Stomach (tissue), 9 donors: ENCODE results near the gene BIRC6. TPM values are rescaled to one million over a fixed set of nuclear protein-coding genes. Genes with fewer than 3 reads are reported as not detected.

ENCODE experiments used
- DNase-seq, 2 donors: peaks; one replicate each; pipeline versions ENCODE4 v3.0.0 to v3.0.0-alpha.2; 2013 to 2019
- H3K27ac ChIP-seq, 5 donors: fragments of 200-600 bp in 4 of 5; sonication (generic) in 4 of 5; one replicate each; pipeline ENCODE4 v1.5.1; 2013 to 2019; ENCODE audit warnings: mild to moderate bottlenecking in 1 of 5, moderate library complexity in 1 of 5
- H3K27me3 ChIP-seq, 3 donors: fragments of 200-600 bp; sonication (generic); one replicate each; pipeline ENCODE4 v1.5.1; 2017 to 2019; ENCODE audit warnings: mixed run types in 1 of 3
- H3K36me3 ChIP-seq, 4 donors: fragments of 200-600 bp; sonication (generic); 1 replicate in 3 of 4; 2 replicates in 1 of 4; pipeline ENCODE4 v1.5.1; 2016 to 2019
- H3K4me1 ChIP-seq, 4 donors: fragments of 200-600 bp; sonication (generic); one replicate each; pipeline ENCODE4 v1.5.1; 2016 to 2019
- H3K4me3 ChIP-seq, 4 donors: fragments of 200-600 bp; sonication (generic) in 3 of 4; one replicate each; pipeline ENCODE4 v1.5.1; 2016 to 2019; ENCODE audit warnings: mild to moderate bottlenecking in 1 of 4
- H3K9me3 ChIP-seq, 4 donors: fragments of 200-600 bp; sonication (generic); one replicate each; pipeline ENCODE4 v1.5.1; 2016 to 2019
- EP300 ChIP-seq: sonication (generic); formaldehyde crosslinking; IDR thresholded peaks from one replicate; pipeline ENCODE4 v1.6.1; 2017; ENCODE audit warnings: antibody characterized with exemption
- POLR2A ChIP-seq, 4 donors: fragments of 450-650 bp; IDR thresholded peaks; one replicate each; pipeline ENCODE4 v1.6.1; 2016; ENCODE audit warnings: antibody characterized with exemption in 4 of 4, control low read depth in 2 of 4, mild to moderate bottlenecking in 1 of 4, moderate library complexity in 1 of 4
- POLR2AphosphoS5 ChIP-seq, 3 donors: sonication (generic); formaldehyde crosslinking; IDR thresholded peaks; one replicate each; pipeline ENCODE4 v1.6.1; 2016; ENCODE audit warnings: antibody characterized with exemption in 3 of 3
- WGBS, 5 donors: extraction: QIAGEN DNeasy Blood & Tissue Kit in 3 of 5; methylation state at CpG; one replicate each; pipeline versions ENCODE4 v1.1.5 to v1.1.7; 2013 to 2018; 5-methylcytosine and 5-hydroxymethylcytosine counted together
- intact Hi-C: fragments of 100-400 bp; cut with DNase I; formaldehyde crosslinking; loops from one replicate; pipeline ENCODE4 v1.15.1; 2023; ENCODE audit warnings: low total_unique reads
- polyA plus RNA-seq, 3 donors: library from polyadenylated mRNA; stranded (reverse); fragments of 200-250 nt; gene quantifications; one replicate each; pipeline ENCODE4 v1.2.3, GENCODE V29; 2013
- total RNA-seq, 5 donors: library from RNA; depleted of rRNA; stranded (reverse); fragments of >200 nt; gene quantifications; one replicate each; pipeline versions ENCODE4 v1.1.0 to v1.2.3, GENCODE V29; 2014 to 2016
- TF ChIP-seq, protein P1 (sequence below), 7 experiments: fragments of 450-650 bp in 4 of 7; fragments of 200-600 bp in 3 of 7; sonication (generic) in 3 of 7; IDR thresholded peaks; one replicate each; pipeline ENCODE4 v1.5.1; 2016 to 2019; ENCODE audit warnings: antibody characterized with exemption in 7 of 7, control low read depth in 2 of 7, mild to moderate bottlenecking in 1 of 7
- donor health status: healthy with polysubstance abuse.
- donor health status: Bipolar disorder and iron deficiency.
- donor health status: healthy.

BIRC6 gene
- total and polyA plus RNA-seq, 8 donors, result 7.7 to 361 (median 68.2) TPM

GRCh38 chr2:32422133-32422532, 65.3 kb downstream of the BIRC6 start:
- DNase-seq, result no peak
- intact Hi-C loops, result no loop called here

GRCh38 chr2:32423536-32423935, 66.7 kb downstream of the BIRC6 start:
- peaks cover 0 to 4% (median 0%) of the 10 kb centered on the region in 4 donors for H3K36me3 ChIP-seq
- H3K27ac ChIP-seq, result no peak overlapping the region
- no peak for DNase-seq
- H3K9me3 ChIP-seq, result no peaks in the 10 kb centered on the region
- TF ChIP-seq, protein P1, sequence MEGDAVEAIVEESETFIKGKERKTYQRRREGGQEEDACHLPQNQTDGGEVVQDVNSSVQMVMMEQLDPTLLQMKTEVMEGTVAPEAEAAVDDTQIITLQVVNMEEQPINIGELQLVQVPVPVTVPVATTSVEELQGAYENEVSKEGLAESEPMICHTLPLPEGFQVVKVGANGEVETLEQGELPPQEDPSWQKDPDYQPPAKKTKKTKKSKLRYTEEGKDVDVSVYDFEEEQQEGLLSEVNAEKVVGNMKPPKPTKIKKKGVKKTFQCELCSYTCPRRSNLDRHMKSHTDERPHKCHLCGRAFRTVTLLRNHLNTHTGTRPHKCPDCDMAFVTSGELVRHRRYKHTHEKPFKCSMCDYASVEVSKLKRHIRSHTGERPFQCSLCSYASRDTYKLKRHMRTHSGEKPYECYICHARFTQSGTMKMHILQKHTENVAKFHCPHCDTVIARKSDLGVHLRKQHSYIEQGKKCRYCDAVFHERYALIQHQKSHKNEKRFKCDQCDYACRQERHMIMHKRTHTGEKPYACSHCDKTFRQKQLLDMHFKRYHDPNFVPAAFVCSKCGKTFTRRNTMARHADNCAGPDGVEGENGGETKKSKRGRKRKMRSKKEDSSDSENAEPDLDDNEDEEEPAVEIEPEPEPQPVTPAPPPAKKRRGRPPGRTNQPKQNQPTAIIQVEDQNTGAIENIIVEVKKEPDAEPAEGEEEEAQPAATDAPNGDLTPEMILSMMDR (IDR thresholded peaks at IDR 0.05), result no peak
- TF ChIP-seq POLR2A (IDR thresholded peaks at IDR 0.05), result no peak
- TF ChIP-seq POLR2AphosphoS5 (IDR thresholded peaks at IDR 0.05), result no peak
- H3K27me3 ChIP-seq, result no peaks in the 10 kb centered on the region
- peaks cover 7 to 71% (median 37%) of the 10 kb centered on the region in 4 donors for H3K4me1 ChIP-seq
- no peak overlapping the region for H3K4me3 ChIP-seq
- intact Hi-C loops, result no loop called here

More at GRCh38 chr2:32422133-32422532, 65.3 kb downstream of the BIRC6 start:
- peaks cover 0 to 57% (median 26%) of the 10 kb centered on the region in 4 donors for H3K4me1 ChIP-seq
- H3K9me3 ChIP-seq, result no peaks in the 10 kb centered on the region
- WGBS, 5 donors, result 89 to 100% (median 98%) methylated on average over 1 of the region's 1 CpG
- H3K4me3 ChIP-seq, result no peak overlapping the region
- H3K27me3 ChIP-seq, result no peaks in the 10 kb centered on the region
- TF ChIP-seq POLR2A (IDR thresholded peaks at IDR 0.05), result no peak
- TF ChIP-seq EP300, result no peak
- no peak for TF ChIP-seq POLR2AphosphoS5 (IDR thresholded peaks at IDR 0.05)
- TF ChIP-seq, protein P1 (IDR thresholded peaks at IDR 0.05), result no peak
- H3K36me3 ChIP-seq, result peaks cover 0 to 16% (median 9%) of the 10 kb centered on the region in 4 donors
- H3K27ac ChIP-seq, result no peak overlapping the region

DNA sequence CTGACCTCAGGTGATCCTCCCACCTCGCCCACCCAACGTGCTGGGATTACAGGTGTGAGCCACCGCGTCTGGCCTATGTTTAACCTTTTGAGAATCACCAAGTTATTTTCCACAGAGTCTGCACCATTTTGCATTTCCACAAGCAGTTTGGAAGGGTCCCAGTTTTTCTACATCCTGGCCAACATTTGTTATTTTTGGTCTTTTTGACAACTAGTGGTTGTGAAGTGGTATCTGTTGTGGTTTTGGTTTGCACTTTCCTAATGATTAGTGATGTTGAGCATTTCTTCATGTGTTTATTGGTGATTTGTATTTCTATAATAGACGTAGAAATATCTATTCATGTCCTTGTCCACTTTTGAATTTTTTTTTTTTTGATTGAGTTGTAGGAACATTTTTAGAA, 67.9 kb downstream of the BIRC6 start:
- Histone ChIP-seq H3K4me1 (peaks cover 7 to 73% (median 39%) of the 10 kb centered on the region in 4 donors), H3K27me3 (no peaks in the 10 kb centered on the region), H3K4me3 (no peak overlapping the region), H3K27ac (peak overlapping the region in 1 of 5 donors; percentile 57), H3K9me3 (no peaks in the 10 kb centered on the region), H3K36me3 (peaks cover 0 to 4% (median 2%) of the 10 kb centered on the region in 4 donors)
- TF ChIP-seq POLR2AphosphoS5 (IDR thresholded peaks at IDR 0.05) (no peak), EP300 (no peak), POLR2A (IDR thresholded peaks at IDR 0.05) (no peak)
- TF ChIP-seq, protein P1 (IDR thresholded peaks at IDR 0.05), result no peak
- 90 to 96% (median 94%) methylated on average over 5 of the region's 5 CpGs for WGBS, 5 donors
- no peak for DNase-seq
- intact Hi-C loops, result no loop called here

- peaks cover 7 to 68% (median 39%) of the 10 kb centered on the region in 4 donors for H3K4me1 ChIP-seq
- H3K27ac ChIP-seq, result peak overlapping the region in 3 of 5 donors; percentile 30 to 66 (median 57)
- no peak for DNase-seq
- no peaks in the 10 kb centered on the region for H3K27me3 ChIP-seq
- no peaks in the 10 kb centered on the region for H3K9me3 ChIP-seq
- TF ChIP-seq POLR2A (IDR thresholded peaks at IDR 0.05) (no peak), POLR2AphosphoS5 (IDR thresholded peaks at IDR 0.05) (peak in 1 of 3 donors; percentile 49), EP300 (no peak)
- TF ChIP-seq, protein P1 (IDR thresholded peaks at IDR 0.05), result no peak
- peaks cover 0 to 8% (median 3%) of the 10 kb centered on the region in 4 donors for H3K36me3 ChIP-seq
- no peak overlapping the region for H3K4me3 ChIP-seq
- 60 to 84% (median 78%) methylated on average over 2 of the region's 2 CpGs for WGBS, 5 donors
- intact Hi-C loops, result no loop called here
These were observed 68.9 kb downstream of the BIRC6 start for GRCh38 chr2:32425719-32426141.
